ENCODE measurements around the gene CFAP119. TPM values are rescaled to one million over a fixed set of nuclear protein-coding genes. Genes with fewer than 3 reads are reported as not detected.

The CFAP119 gene
- total and polyA plus RNA-seq, 2 of the 8 experiments (the other 6 are each of a cell fraction or from before 2014, with no cell fraction given) = 5.6 to 6.0 TPM

DNA sequence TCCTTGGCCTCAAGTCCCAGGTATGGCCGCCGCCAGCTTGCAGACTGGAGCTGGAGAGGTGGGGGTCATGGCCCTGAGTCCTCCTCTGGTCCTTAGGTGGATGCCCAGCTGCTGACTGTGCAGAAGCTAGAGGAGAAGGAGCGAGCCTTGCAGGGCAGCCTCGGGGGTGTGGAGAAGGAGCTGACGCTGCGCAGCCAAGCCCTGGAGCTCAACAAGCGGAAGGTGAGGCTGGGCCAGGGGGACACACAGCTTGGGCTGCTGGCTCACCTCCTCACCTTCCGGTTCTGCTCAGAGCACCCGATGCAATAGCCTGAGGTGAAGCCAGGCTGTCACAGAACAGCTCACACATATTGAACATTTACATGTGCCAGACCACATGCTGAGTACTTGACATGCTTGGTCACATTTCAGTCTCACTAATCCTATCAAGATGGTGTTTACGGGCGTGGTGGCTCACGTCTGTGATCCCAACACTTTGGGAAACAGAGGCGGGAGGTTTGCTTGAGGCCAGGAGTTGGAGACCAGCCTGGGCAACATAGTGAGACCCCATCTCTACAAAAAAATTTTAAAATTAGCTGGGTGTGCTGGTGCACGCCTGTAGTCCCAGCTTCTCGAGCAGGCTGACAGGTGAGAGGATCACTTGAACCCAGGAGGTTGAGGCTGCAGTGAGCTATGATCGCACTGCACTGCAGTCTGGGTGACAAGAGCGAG lies 7.7 kb upstream of the CFAP119 start (continued):
- no peak for TF ChIP-seq YY1 (IDR thresholded peaks at IDR 0.05; ENCODE audit: low read depth, low read length)
- TF ChIP-seq JUND (IDR thresholded peaks at IDR 0.05; ENCODE audit: low read length) = no peak
- no peak for TF ChIP-seq SIN3A (conservative IDR thresholded peaks at IDR 0.05 in 1 of 2, IDR thresholded peaks at IDR 0.05 in 1 of 2; ENCODE audit: low read depth in 1 of 2, low read length in 2 of 2)

Measured in H1 (cell line).